Suprapubic skin (tissue), 4 donors: Measurements from ENCODE around the gene CYB5B. TPM values are rescaled to one million over a fixed set of nuclear protein-coding genes. Genes with fewer than 3 reads are reported as not detected.

Experiments
- DNase-seq, 2 donors: peaks; one replicate each; pipeline ENCODE4 v3.0.0-alpha.2; 2019; ENCODE audit warnings: low spot score in 2 of 2
- H3K27ac ChIP-seq: fragments of 200-600 bp; sonication (generic); one replicate; pipeline ENCODE4 v1.5.1; 2019
- H3K27me3 ChIP-seq: fragments of 200-600 bp; sonication (generic); one replicate; pipeline ENCODE4 v1.5.1; 2019
- H3K36me3 ChIP-seq: fragments of 200-600 bp; sonication (generic); one replicate; pipeline ENCODE4 v1.5.1; 2019
- H3K4me1 ChIP-seq: fragments of 200-600 bp; sonication (generic); one replicate; pipeline ENCODE4 v1.5.1; 2019
- H3K4me3 ChIP-seq: fragments of 200-600 bp; sonication (generic); one replicate; pipeline ENCODE4 v1.5.1; 2019; ENCODE audit warnings: mild to moderate bottlenecking
- H3K9me3 ChIP-seq: fragments of 200-600 bp; sonication (generic); one replicate; pipeline ENCODE4 v1.5.1; 2019
- CTCF ChIP-seq, 2 donors: fragments of 200-600 bp in 1 of 2; fragments of 450-650 bp in 1 of 2; sonication (generic) in 1 of 2; IDR thresholded peaks; one replicate each; pipeline ENCODE4 v1.5.1; 2016 to 2019; ENCODE audit warnings: antibody characterized with exemption in 2 of 2, mild to moderate bottlenecking in 1 of 2, moderate library complexity in 1 of 2
- EP300 ChIP-seq: sonication (generic); formaldehyde crosslinking; IDR thresholded peaks from one replicate; pipeline ENCODE4 v1.6.1; 2017; ENCODE audit warnings: antibody characterized with exemption
- POLR2A ChIP-seq, 2 donors: fragments of 450-650 bp; IDR thresholded peaks; one replicate each; pipeline ENCODE4 v1.6.1; 2017; ENCODE audit warnings: antibody characterized with exemption in 2 of 2, mild to moderate bottlenecking in 2 of 2, moderate library complexity in 2 of 2
- POLR2AphosphoS5 ChIP-seq, 3 donors: sonication (generic); formaldehyde crosslinking; IDR thresholded peaks; one replicate each; pipeline ENCODE4 v1.6.1; 2017; ENCODE audit warnings: antibody characterized with exemption in 3 of 3
- WGBS: methylation state at CpG from one replicate; pipeline ENCODE4 v1.1.5; 2018; 5-methylcytosine and 5-hydroxymethylcytosine counted together
- total RNA-seq, 4 donors: library from RNA; depleted of rRNA; stranded (reverse); fragments of >200 nt; gene quantifications; one replicate each; pipeline ENCODE4 v1.1.0, GENCODE V29; 2016

The CYB5B gene
- total RNA-seq: 10 to 100 TPM; 33.2 to 69.1 (median 50.1) TPM

GRCh38 chr16:69424053-69424934 lies at the start of gene CYB5B:
Gene CYB5B (plus strand): TSS chr16:69424619. CDS start chr16:69424684, 65 bp downstream.
- Histone ChIP-seq H3K27ac (peak within 1 kb of the TSS; percentile 83), H3K36me3 (peaks cover 15% of the 10 kb centered on the region), H3K27me3 (no peaks in the 10 kb centered on the region), H3K4me3 (peak within 1 kb of the TSS; percentile 64), H3K4me1 (peaks cover 12% of the 10 kb centered on the region), H3K9me3 (no peaks in the 10 kb centered on the region)
- peak in 2 of 3 donors; percentile 78 to 89 for TF ChIP-seq POLR2AphosphoS5 (IDR thresholded peaks at IDR 0.05)
- TF ChIP-seq POLR2A (IDR thresholded peaks at IDR 0.05): peak; percentile 39 to 48
- TF ChIP-seq CTCF (IDR thresholded peaks at IDR 0.05): no peak
- DNase-seq: peak; percentile 96 to 97
- 3% methylated on average over 40 of the region's 40 CpGs for WGBS

GRCh38 chr16:69376393-69377059 lies 47.9 kb upstream of the CYB5B start:
- Histone ChIP-seq H3K27ac (no peak overlapping the region), H3K36me3 (peaks cover 48% of the 10 kb centered on the region), H3K27me3 (no peaks in the 10 kb centered on the region), H3K4me1 (no peaks in the 10 kb centered on the region), H3K4me3 (no peak overlapping the region), H3K9me3 (no peaks in the 10 kb centered on the region)
- TF ChIP-seq POLR2AphosphoS5 (IDR thresholded peaks at IDR 0.05) (no peak), POLR2A (IDR thresholded peaks at IDR 0.05) (no peak), CTCF (IDR thresholded peaks at IDR 0.05) (no peak), EP300 (no peak)
- 97% methylated on average over 10 of the region's 10 CpGs for WGBS
- no peak for DNase-seq

GRCh38 chr16:69378036-69378435 lies 46.4 kb upstream of the CYB5B start:
- no peaks in the 10 kb centered on the region for H3K9me3 ChIP-seq
- peaks cover 48% of the 10 kb centered on the region for H3K36me3 ChIP-seq
- H3K4me1 ChIP-seq: no peaks in the 10 kb centered on the region
- DNase-seq: no peak
- H3K27ac ChIP-seq: no peak overlapping the region
- no peak overlapping the region for H3K4me3 ChIP-seq
- WGBS: 81% methylated on average over 1 of the region's 1 CpG
- H3K27me3 ChIP-seq: no peaks in the 10 kb centered on the region
- TF ChIP-seq POLR2AphosphoS5 (IDR thresholded peaks at IDR 0.05) (no peak), EP300 (no peak), CTCF (IDR thresholded peaks at IDR 0.05) (no peak), POLR2A (IDR thresholded peaks at IDR 0.05) (no peak)

GRCh38 chr16:69378760-69379159 lies 45.7 kb upstream of the CYB5B start:
- Histone ChIP-seq H3K9me3 (no peaks in the 10 kb centered on the region), H3K4me1 (peaks cover 5% of the 10 kb centered on the region), H3K4me3 (no peak overlapping the region), H3K27ac (no peak overlapping the region), H3K27me3 (no peaks in the 10 kb centered on the region), H3K36me3 (peaks cover 49% of the 10 kb centered on the region)
- no peak for DNase-seq
- TF ChIP-seq CTCF (IDR thresholded peaks at IDR 0.05): no peak
- no peak for TF ChIP-seq EP300
- TF ChIP-seq POLR2AphosphoS5 (IDR thresholded peaks at IDR 0.05): no peak
- no peak for TF ChIP-seq POLR2A (IDR thresholded peaks at IDR 0.05)
- WGBS: 83% methylated on average over 1 of the region's 1 CpG

- Histone ChIP-seq H3K9me3 (no peaks in the 10 kb centered on the region), H3K36me3 (peaks cover 51% of the 10 kb centered on the region), H3K4me1 (peaks cover 20% of the 10 kb centered on the region), H3K4me3 (no peak overlapping the region), H3K27me3 (no peaks in the 10 kb centered on the region), H3K27ac (no peak overlapping the region)
- no peak for DNase-seq
- WGBS: 62% methylated on average over 2 of the region's 2 CpGs
- TF ChIP-seq POLR2A (IDR thresholded peaks at IDR 0.05) (no peak), CTCF (IDR thresholded peaks at IDR 0.05) (no peak), POLR2AphosphoS5 (IDR thresholded peaks at IDR 0.05) (no peak), EP300 (no peak)
Measured at GRCh38 chr16:69381231-69381630, 43.2 kb upstream of the CYB5B start.
